ENCODE measurements around the gene HESX1.

The HESX1 gene

DNA sequence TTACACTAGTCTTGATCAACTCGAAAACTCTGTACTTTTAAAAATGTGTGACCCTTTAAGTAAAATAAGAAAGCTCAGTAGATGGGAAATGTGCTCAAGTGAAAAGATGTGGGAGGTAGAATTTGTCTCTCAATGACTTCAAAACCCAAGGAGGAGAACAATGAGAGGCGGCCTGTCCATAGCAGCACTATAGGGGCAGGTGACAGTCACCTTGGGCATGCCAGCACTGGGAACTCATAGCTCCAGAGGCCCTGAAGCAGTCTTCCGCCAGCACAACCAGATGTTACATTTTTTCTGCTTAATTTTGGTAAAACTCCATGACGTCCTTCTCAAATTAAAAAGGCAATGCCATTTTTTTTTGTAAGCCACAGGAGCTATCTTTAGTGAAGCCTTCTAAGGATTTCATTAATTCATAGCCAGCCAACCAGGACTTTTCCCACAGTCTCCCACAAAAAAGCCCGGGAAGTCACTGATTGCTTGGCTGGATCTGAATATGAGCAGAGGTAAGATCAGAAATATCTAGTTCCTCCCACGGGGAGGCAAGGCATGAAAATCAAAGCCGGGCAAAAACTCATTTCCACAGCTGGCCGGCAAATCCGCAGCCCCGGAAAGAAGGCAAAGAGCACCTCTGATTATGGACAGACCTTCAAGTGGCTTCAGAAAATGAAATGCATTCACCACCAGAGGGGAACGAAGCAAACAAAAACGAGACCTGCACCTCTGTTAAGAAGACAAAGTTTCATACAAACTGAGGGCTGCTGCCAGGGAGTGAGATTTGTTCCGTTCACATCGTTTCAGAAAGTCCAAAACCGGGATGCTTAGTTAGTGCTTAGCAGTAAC is 45.1 kb downstream of the HESX1 start:
- FAIRE-seq (no peak), DNase-seq (ENCODE audit: insufficient read length, low spot score) (no peak)
- TF ChIP-seq CTCF (IDR thresholded peaks at IDR 0.05; ENCODE audit: insufficient read depth, missing control alignments): no peak

DNA sequence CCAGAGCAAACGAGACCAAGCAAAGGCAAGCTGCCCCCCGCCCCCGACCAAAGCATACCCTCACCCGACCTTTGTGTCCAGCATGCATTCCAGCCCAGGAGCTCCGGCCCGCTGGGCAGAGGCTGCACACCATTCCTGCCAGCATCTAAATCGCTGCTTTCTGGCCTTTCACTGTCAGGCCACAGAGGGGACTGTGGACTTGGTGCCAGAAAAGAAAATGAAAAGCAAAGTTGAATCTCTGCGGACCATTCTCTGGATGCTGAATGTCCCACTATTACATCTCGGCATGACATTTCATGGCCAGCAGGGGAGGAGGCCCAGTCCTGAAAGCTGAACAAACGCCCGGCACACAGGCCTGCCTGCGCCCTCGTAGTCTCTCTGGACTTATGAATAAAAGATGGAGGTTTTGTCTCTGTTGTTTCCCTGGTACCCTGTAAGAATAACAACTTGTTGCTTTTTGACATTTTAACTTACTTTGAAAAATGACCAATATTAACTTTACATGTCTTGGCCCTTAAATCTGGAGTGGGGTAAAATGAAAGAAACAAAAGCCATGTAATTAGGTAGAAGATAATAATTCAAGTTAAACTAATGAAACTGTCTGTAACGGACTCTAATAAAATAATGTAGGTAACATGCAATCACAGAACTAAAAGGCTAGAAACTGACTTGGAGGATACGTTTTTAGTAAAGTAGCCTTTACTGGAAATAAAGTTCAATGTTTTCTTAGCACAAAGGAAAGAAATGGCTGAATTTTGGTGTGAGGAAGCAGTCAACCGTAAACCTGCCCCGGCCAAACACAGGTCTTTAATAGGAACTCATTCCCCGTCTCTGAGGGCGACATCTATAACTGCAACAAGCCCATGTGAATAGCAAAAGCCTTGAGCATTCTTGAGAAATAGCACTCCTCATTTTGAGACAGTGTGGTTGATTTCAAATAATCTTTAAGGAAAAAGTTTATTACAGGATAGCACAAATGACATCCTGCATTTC is 47.3 kb downstream of the HESX1 start:
- TF ChIP-seq CTCF (IDR thresholded peaks at IDR 0.05; ENCODE audit: insufficient read depth, missing control alignments): no peak
- DNase-seq (ENCODE audit: insufficient read length, low spot score) (no peak), FAIRE-seq (no peak)

DNA sequence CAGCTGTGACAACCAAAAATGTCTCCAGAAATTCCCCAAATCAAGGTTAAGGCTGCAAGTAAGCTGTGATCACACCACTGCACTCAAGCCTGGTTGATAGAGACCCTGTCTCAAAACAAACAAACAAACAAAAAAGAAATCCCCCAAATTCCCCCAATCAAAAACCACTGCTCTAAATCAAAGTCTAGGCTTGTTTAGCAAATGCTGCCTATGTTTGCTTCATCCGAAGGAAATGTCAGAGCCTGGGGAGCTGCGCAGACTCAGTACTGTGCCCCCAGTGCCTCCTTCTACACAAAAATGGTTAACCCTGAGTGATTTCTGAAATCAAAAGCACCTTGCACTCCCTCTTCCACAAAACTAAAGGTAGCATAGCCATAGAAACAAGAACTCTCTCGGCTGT is 48.0 kb downstream of the HESX1 start:
- no peak for TF ChIP-seq CTCF (IDR thresholded peaks at IDR 0.05; ENCODE audit: insufficient read depth, missing control alignments)
- FAIRE-seq: no peak
- no peak for DNase-seq (ENCODE audit: insufficient read length, low spot score)

- no peak for TF ChIP-seq CTCF (IDR thresholded peaks at IDR 0.05; ENCODE audit: insufficient read depth, missing control alignments)
- no peak for FAIRE-seq
- no peak for DNase-seq (ENCODE audit: insufficient read length, low spot score)
Observed at GRCh38 chr3:57151021-57151449, 48.7 kb downstream of the HESX1 start.

- DNase-seq (ENCODE audit: insufficient read length, low spot score) (no peak), FAIRE-seq (no peak)
- TF ChIP-seq CTCF (IDR thresholded peaks at IDR 0.05; ENCODE audit: insufficient read depth, missing control alignments): no peak
Observed at GRCh38 chr3:57150113-57150581, 49.6 kb downstream of the HESX1 start.

Measured in D721Med (cell line).